IMR-90 (cell line): ENCODE measurements around the gene NLRC5. TPM values are rescaled to one million over a fixed set of nuclear protein-coding genes. Genes with fewer than 3 reads are reported as not detected.

ENCODE experiments used
- ATAC-seq: fragments of 200-7000 bp; cut with Tn5 transposase; 2 replicates; pipeline ENCODE4 v1.9.1; 2020; ENCODE audit warnings: low read depth, mild to moderate bottlenecking, moderate library complexity
- BruUV-seq: library from RNA; stranded (reverse); fragments of 400-500 nt; replicated peaks from 2 replicates; lab custom pipeline; 2021; lab: Mats Ljungman, UMichigan
- CTCF ChIA-PET: fragments of 300-600 bp; formaldehyde crosslinking; extraction: SDS; loops from one replicate; lab custom pipeline; 2021; ENCODE audit warnings: antibody characterized with exemption; lab: Yijun Ruan, JAX
- POLR2A ChIA-PET: fragments of 300-600 bp; sonication (Branson Sonifier 250); formaldehyde crosslinking; loops from one replicate; lab custom pipeline; 2022; ENCODE audit warnings: antibody characterized with exemption; ENCODE audit not compliant: unreplicated experiment; lab: Charles Lee
- DNase-seq: peaks from one replicate; pipeline ENCODE4 v3.0.0; 2013
- H2AFZ ChIP-seq: replicated peaks from 2 replicates; pipeline ENCODE3; 2013; ENCODE audit warnings: low read length, mild to moderate bottlenecking; ENCODE audit not compliant: poor library complexity
- H2AK5ac ChIP-seq: 2 replicates; pipeline ENCODE4 v1.6.1; 2013; ENCODE audit warnings: low read depth, low read length, inconsistent platforms
- H2AK9ac ChIP-seq: replicated peaks from 2 replicates; pipeline ENCODE3; 2013; ENCODE audit warnings: mild to moderate bottlenecking, low read depth, low read length, moderate library complexity; ENCODE audit not compliant: poor library complexity
- H2BK120ac ChIP-seq: 2 replicates; pipeline ENCODE4 v1.6.1; 2013; ENCODE audit warnings: low read depth, low read length, inconsistent platforms
- H2BK15ac ChIP-seq: 3 replicates; pipeline ENCODE4 v1.6.1; 2013; ENCODE audit warnings: low read depth, low read length, inconsistent platforms
- H2BK20ac ChIP-seq: 2 replicates; pipeline ENCODE4 v1.6.1; 2013; ENCODE audit warnings: low read depth, mild to moderate bottlenecking, inconsistent platforms, low read length, moderate library complexity
- H2BK5ac ChIP-seq: 2 replicates; pipeline ENCODE4 v1.6.1; 2013; ENCODE audit warnings: mild to moderate bottlenecking, low read depth, low read length, inconsistent platforms; ENCODE audit not compliant: poor library complexity, severe bottlenecking
- H3K14ac ChIP-seq: replicated peaks from 2 replicates; pipeline ENCODE4 v1.6.1; 2013; ENCODE audit warnings: low read depth, low read length, inconsistent platforms
- H3K18ac ChIP-seq: 2 replicates; pipeline ENCODE4 v1.6.1; 2013; ENCODE audit warnings: low read depth, low read length, control low read depth
- H3K23ac ChIP-seq: 2 replicates; pipeline ENCODE4 v1.6.1; 2013; ENCODE audit warnings: low read depth, low read length, inconsistent platforms
- H3K27ac ChIP-seq: 2 replicates; pipeline ENCODE4 v1.5.1; 2013; ENCODE audit warnings: mild to moderate bottlenecking, control low read depth, low read length; ENCODE audit not compliant: insufficient read depth
- H3K27me3 ChIP-seq: 2 replicates; pipeline ENCODE4 v1.6.1; 2013; ENCODE audit warnings: low read length; ENCODE audit not compliant: control insufficient read depth, insufficient read depth
- H3K36me3 ChIP-seq: 2 replicates; pipeline ENCODE4 v1.6.1; 2013; ENCODE audit warnings: low read length, mixed read lengths; ENCODE audit not compliant: control insufficient read depth, insufficient read depth
- H3K4ac ChIP-seq: 2 replicates; pipeline ENCODE4 v1.6.1; 2013; ENCODE audit warnings: low read depth, low read length, inconsistent platforms
- H3K4me1 ChIP-seq: 2 replicates; pipeline ENCODE4 v1.6.1; 2013; ENCODE audit warnings: low read length, mixed read lengths; ENCODE audit not compliant: control insufficient read depth, insufficient read depth
- H3K4me2 ChIP-seq: 2 replicates; pipeline ENCODE4 v1.6.1; 2013; ENCODE audit warnings: low read depth, mild to moderate bottlenecking, control low read depth, low read length, moderate library complexity
- H3K4me3 ChIP-seq: 2 replicates; pipeline ENCODE4 v1.5.1; 2013; ENCODE audit warnings: low read depth, mild to moderate bottlenecking, control low read depth, low read length, moderate library complexity; ENCODE audit not compliant: insufficient read depth
- H3K56ac ChIP-seq: 2 replicates; pipeline ENCODE4 v1.6.1; 2013; ENCODE audit warnings: low read length, inconsistent platforms; ENCODE audit not compliant: insufficient read depth; ENCODE audit errors: extremely low read depth
- H3K79me1 ChIP-seq, 2 experiments: 2 replicates each; pipeline ENCODE4 v1.6.1; 2013; ENCODE audit warnings: low read length in 2 of 2, inconsistent platforms in 1 of 2, low read depth in 1 of 2
- H3K9ac ChIP-seq: 2 replicates; pipeline ENCODE4 v1.6.1; 2013; ENCODE audit warnings: low read depth, low read length, control low read depth
- H3K9me1 ChIP-seq: 2 replicates; pipeline ENCODE4 v1.6.1; 2013; ENCODE audit warnings: low read length, inconsistent platforms; ENCODE audit not compliant: insufficient read depth
- H3K9me3 ChIP-seq: 2 replicates; pipeline ENCODE4 v1.6.1; 2013; ENCODE audit warnings: low read length; ENCODE audit not compliant: control insufficient read depth, insufficient read depth
- H4K20me1 ChIP-seq: 2 replicates; pipeline ENCODE4 v1.6.1; 2013; ENCODE audit warnings: low read length, inconsistent platforms; ENCODE audit not compliant: insufficient read depth
- H4K5ac ChIP-seq: 2 replicates; pipeline ENCODE4 v1.6.1; 2013; ENCODE audit warnings: mild to moderate bottlenecking, low read depth, low read length, control low read depth
- H4K8ac ChIP-seq, 2 experiments: 2 replicates each; pipeline ENCODE4 v1.6.1; 2013; ENCODE audit warnings: low read depth in 2 of 2, low read length in 2 of 2, control low read depth in 1 of 2, inconsistent platforms in 1 of 2
- H4K91ac ChIP-seq: 2 replicates; pipeline ENCODE4 v1.6.1; 2013; ENCODE audit warnings: low read depth, low read length, inconsistent platforms; ENCODE audit not compliant: insufficient read depth
- BHLHE40 ChIP-seq: fragments of 150-350 bp; IDR thresholded peaks from 2 replicates; pipeline ENCODE4 v1.6.1; 2016; ENCODE audit warnings: mild to moderate bottlenecking, low read depth, low read length
- CEBPB ChIP-seq: IDR thresholded peaks from 2 replicates; pipeline ENCODE4 v1.6.1; 2012; ENCODE audit warnings: low read depth, low read length, improper control_type of control experiment
- CHD1 ChIP-seq: IDR thresholded peaks from 2 replicates; pipeline ENCODE4 v1.6.1; 2012; ENCODE audit warnings: low read depth, low read length, improper control_type of control experiment
- CTCF ChIP-seq: conservative IDR thresholded peaks from 2 replicates; pipeline ENCODE4 v1.5.1; 2012; ENCODE audit warnings: mild to moderate bottlenecking, low read depth, low read length, improper control_type of control experiment
- ELK1 ChIP-seq: fragments of 150-350 bp; IDR thresholded peaks from 2 replicates; pipeline ENCODE4 v1.6.1; 2016; ENCODE audit warnings: low read depth, mild to moderate bottlenecking, low read length, moderate library complexity, borderline replicate concordance
- MAFK ChIP-seq: IDR thresholded peaks from 2 replicates; pipeline ENCODE4 v1.6.1; 2012; ENCODE audit warnings: low read depth, low read length, improper control_type of control experiment
- MXI1 ChIP-seq: IDR thresholded peaks from 2 replicates; pipeline ENCODE4 v1.6.1; 2012; ENCODE audit warnings: low read depth, mild to moderate bottlenecking, low read length, moderate library complexity, borderline replicate concordance
- NFE2L2 ChIP-seq: fragments of 150-350 bp; IDR thresholded peaks from 2 replicates; pipeline ENCODE4 v1.6.1; 2016; ENCODE audit warnings: low read depth, mild to moderate bottlenecking, low read length
- POLR2A ChIP-seq: IDR thresholded peaks from 2 replicates; pipeline ENCODE4 v1.6.1; 2012; ENCODE audit warnings: mild to moderate bottlenecking, low read depth, low read length
- RAD21 ChIP-seq: IDR thresholded peaks from 2 replicates; pipeline ENCODE4 v1.6.1; 2012; ENCODE audit warnings: low read length, improper control_type of control experiment
- RCOR1 ChIP-seq: IDR thresholded peaks from 2 replicates; pipeline ENCODE4 v1.6.1; 2012; ENCODE audit warnings: mild to moderate bottlenecking, low read length, improper control_type of control experiment; ENCODE audit not compliant: insufficient replicate concordance
- RFX5 ChIP-seq: IDR thresholded peaks from 2 replicates; pipeline ENCODE4 v1.8.0; 2012; ENCODE audit warnings: low read depth, mild to moderate bottlenecking, low read length, moderate library complexity
- SMC3 ChIP-seq: fragments of 150-350 bp; IDR thresholded peaks from 2 replicates; pipeline ENCODE4 v1.6.1; 2016; ENCODE audit warnings: low read depth, mild to moderate bottlenecking, antibody characterized with exemption, low read length, moderate library complexity
- USF2 ChIP-seq: fragments of 150-350 bp; IDR thresholded peaks from 2 replicates; pipeline ENCODE4 v1.6.1; 2017; ENCODE audit warnings: mild to moderate bottlenecking, antibody characterized with exemption, low read length, low read depth
- WGBS, 2 experiments: methylation state at CpG; one replicate each; pipeline versions ENCODE4 v1.1.5 to v1.1.7; 2013; ENCODE audit warnings: missing lambda C conversion rate in 2 of 2; ENCODE audit not compliant: insufficient read length in 1 of 2; ENCODE audit errors: extremely low coverage in 2 of 2; 5-methylcytosine and 5-hydroxymethylcytosine counted together
- dilution Hi-C: fragments of 300-500 bp; cut with HindIII; formaldehyde crosslinking; loops from one replicate; pipeline ENCODE4 v1.14.3; 2018; ENCODE audit warnings: low sequenced_read_pairs; ENCODE audit not compliant: unreplicated experiment
- in situ Hi-C: fragments of 300-500 bp; cut with MboI; formaldehyde crosslinking; loops from 3 replicates; pipeline ENCODE4 v1.14.3; 2019; ENCODE audit warnings: low sequenced_read_pairs, inconsistent platforms, mixed read lengths
- intact Hi-C: fragments of 100-400 bp; cut with micrococcal nuclease; formaldehyde crosslinking; loops from 2 replicates; pipeline ENCODE4 v1.10.0; 2022
- polyA plus RNA-seq, 3 experiments: library from polyadenylated mRNA; depleted of rRNA; stranded (reverse); fragments of >200 nt; gene quantifications; 2 replicates each; pipeline ENCODE4 v1.2.3, GENCODE V29; 2012; ENCODE audit warnings: low replicate concordance in 1 of 3
- total RNA-seq: library from RNA; depleted of rRNA; stranded (reverse); fragments of >200 nt; gene quantifications from 2 replicates; pipeline ENCODE4 v1.2.3, GENCODE V29; 2012

The NLRC5 gene
- total and polyA plus RNA-seq, 2 of the 4 experiments (the other 2 are of a cell fraction): 9.1 to 14.9 TPM

- intact Hi-C loops (no loop called here), dilution Hi-C loops (no loop called here)
- no peak overlapping the region for H3K23ac ChIP-seq
- TF ChIP-seq RAD21: no peak
- TF ChIP-seq MAFK: no peak
- no peak for TF ChIP-seq RCOR1
- TF ChIP-seq BHLHE40: no peak
- no peak for TF ChIP-seq SMC3
- TF ChIP-seq ELK1: no peak
- TF ChIP-seq RFX5: no peak
- no peak for TF ChIP-seq NFE2L2
- TF ChIP-seq POLR2A: no peak
- no peak for TF ChIP-seq CHD1
- TF ChIP-seq CTCF: no peak
- TF ChIP-seq MXI1: no peak
- TF ChIP-seq CEBPB: no peak
- no peak for TF ChIP-seq USF2
Measured at GRCh38 chr16:57003439-57004386, 14.4 kb downstream of the NLRC5 start.

More at GRCh38 chr16:57003439-57004386, 14.4 kb downstream of the NLRC5 start:
- Histone ChIP-seq H3K27ac (no peak overlapping the region), H2BK20ac (no peak overlapping the region), H3K4me3 (no peak overlapping the region), H3K36me3 (peaks cover 3% of the 10 kb centered on the region), H3K27me3 (no peaks in the 10 kb centered on the region), H3K4me1 (peaks cover 16% of the 10 kb centered on the region), H2AK9ac (peak overlapping the region; percentile 17), H2AK5ac (peak overlapping the region; percentile 48), H3K9me3 (no peaks in the 10 kb centered on the region), H3K9ac (no peak overlapping the region), H2BK15ac (no peak overlapping the region), H4K91ac (no peak overlapping the region), H2BK5ac (no peak overlapping the region), H3K56ac (no peak overlapping the region), H4K5ac (no peak overlapping the region), H3K79me1 (peaks cover 18 to 61% of the 10 kb centered on the region in 2 experiments), H3K14ac (0 out of 2 replicates have a peak overlapping the region, but pooled peaks have one; percentile 1), H3K9me1 (peaks cover 14% of the 10 kb centered on the region), H4K8ac (no peak overlapping the region; a peak in 1 of 4 replicates), H2AFZ (no peak overlapping the region), H2BK120ac (no peak overlapping the region), H3K4ac (0 out of 2 replicates have a peak overlapping the region, but pooled peaks have one; percentile 29), H3K18ac (no peak overlapping the region), H3K4me2 (no peak overlapping the region), H4K20me1 (no peaks in the 10 kb centered on the region)
- BruUV-seq: no TSS peak
- in situ Hi-C loops: no loop called here
- DNase-seq (no peak), ATAC-seq (no peak)
- WGBS, 2 experiments: 85% methylated on average over 11 of the region's 22 CpGs; no CpG with 5 or more reads in 1 of the 2 experiments
- POLR2A ChIA-PET: no interaction called here
- CTCF ChIA-PET: no interaction called here
